GM15510 (cell line): ENCODE data around the gene FOXN3.

Experiments used
- POLR2A ChIP-seq: IDR thresholded peaks from 3 replicates; pipeline ENCODE4 v1.6.1; 2011; ENCODE audit warnings: borderline replicate concordance; ENCODE audit not compliant: insufficient read length; ENCODE audit errors: extremely low read depth

Gene FOXN3

DNA sequence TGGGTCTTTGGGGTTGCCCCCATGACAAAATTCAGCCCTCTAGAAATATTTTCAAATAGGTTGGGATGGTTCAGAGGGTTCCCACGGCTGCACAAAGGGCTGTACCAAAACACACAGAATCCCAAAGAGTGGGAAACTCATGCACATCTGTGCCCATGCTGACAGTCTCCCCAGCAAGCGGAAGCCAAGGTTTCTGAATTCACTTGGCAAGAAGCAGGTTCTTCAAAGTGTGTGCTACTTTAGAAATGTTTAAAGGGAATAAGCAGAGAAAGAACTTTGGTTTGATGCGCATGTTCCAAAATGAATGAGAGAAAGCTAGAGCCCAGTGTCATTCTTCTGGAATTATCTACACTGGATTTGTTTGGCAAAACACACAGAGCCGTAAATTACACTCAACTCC is 46.7 kb downstream of the FOXN3 start:
- no peak for TF ChIP-seq POLR2A

DNA sequence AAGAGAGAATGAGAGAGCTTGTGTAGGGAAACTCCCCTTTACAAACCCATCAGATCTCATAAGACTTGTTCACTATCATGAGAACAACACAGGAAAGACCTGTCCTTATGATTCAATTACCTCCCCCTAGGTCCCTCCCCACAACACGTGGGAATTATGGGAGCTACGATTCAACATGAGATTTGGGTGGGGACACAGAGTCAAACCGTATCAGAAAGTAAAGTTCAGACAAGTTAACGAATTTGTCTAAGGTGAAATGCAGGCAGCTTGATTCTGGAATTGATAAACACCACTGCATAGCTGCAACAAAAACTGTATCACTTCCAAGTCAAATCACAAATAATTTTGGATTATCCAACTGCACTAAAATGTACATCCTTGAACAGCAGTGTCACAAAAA is 47.4 kb downstream of the FOXN3 start:
- TF ChIP-seq POLR2A: no peak

DNA sequence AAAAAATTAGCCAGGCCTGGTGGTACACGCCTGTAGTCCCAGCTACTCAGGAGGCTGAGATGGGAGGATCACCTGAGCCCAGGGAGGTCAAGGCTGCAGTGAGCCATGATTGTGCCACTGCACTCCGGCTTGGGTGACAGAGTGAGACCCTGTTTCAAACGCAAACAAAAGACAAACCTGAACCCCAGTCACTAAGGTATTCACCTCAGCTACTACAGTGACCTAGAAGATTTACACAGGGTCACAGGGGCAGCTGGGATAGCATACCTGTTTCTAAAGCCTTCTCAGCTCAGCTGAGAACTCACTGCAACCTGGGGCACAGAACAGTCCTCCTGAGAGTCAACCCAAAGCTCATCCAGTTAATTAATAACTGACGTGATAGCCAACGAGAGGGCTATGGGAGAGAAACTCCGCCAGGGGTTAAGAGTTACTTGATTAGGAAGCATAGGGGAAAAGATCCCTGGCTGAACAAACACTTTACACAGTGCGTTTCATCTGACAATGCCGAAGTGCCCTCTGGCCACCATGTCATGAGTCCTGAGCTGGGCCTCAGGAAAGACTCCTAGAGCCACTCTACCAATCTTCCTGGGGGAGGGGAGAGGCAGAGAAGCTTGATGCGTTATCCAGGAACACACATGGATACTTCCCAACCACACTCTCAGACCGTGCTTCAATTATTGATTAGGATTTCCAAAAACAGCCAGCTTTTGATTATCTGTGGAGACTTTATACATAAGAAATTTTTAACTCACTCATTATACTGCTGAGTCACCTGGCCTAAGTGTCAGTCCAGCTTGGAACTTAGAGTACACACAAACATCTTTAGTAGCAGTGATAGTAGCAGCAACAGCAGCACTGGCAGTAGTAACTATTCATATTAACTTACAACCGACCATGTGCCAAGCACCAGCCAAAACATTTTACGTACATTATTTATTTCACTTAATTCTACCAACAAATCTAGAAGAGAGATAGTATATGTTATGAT is 48.2 kb downstream of the FOXN3 start:
- TF ChIP-seq POLR2A: no peak

DNA sequence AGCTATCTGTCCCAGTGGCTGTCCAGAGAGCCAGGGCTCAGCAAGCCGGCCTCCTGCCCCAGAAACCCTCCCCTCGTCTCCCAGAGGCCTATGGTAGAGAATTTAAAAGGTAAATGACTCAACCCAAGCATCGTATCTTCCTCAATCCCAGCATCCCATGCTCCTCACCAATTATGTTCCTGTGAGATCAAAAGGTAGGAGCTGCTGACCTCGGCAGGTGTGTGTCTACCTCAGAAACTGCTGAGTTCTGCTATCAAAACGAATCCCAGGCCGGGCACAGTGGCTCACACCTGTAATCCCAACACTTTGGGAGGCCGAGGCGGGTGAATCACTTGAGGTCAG is 49.3 kb downstream of the FOXN3 start:
- TF ChIP-seq POLR2A: no peak

DNA sequence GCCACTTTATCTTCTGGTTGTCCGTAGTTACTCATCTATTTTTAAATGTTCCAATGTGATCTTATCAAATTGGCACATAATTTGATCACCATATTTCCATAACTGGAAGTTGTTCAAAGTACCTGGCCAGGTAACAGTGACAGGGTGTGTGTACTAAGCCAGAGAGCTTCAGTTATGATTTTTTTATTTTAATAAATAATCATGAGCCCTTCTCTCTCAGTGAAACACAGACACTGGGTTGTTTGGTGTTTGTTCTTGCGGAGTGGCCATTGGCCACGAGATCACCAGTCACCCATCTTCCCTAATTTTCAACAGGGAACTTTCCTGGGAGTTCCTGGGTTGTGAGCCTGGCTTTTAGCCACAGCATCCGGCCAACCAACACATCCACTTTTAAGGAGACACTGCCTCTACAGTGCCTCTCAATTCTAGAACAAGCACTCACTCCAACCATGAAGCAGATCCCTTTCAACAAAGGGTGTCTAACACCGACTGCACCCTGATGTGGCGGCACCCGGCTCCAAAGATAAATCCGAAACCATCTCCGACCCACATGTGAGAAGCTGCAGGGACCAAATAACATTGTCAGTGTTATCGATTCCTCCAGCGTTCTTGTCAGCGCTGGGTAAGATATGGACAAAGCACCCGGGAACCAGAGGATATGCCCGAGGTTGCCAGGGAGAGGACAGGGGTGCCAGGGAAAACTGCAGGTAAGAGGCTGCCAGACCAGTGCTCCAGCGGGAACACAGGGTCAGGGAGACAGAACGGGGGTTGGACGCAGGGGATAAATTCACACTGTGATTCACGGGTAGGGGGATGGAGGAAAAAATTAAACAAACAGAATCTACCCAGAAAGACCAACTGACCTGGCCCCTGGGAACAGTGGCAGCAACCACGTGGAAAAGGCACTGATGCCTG is 49.9 kb downstream of the FOXN3 start:
- no peak for TF ChIP-seq POLR2A

DNA sequence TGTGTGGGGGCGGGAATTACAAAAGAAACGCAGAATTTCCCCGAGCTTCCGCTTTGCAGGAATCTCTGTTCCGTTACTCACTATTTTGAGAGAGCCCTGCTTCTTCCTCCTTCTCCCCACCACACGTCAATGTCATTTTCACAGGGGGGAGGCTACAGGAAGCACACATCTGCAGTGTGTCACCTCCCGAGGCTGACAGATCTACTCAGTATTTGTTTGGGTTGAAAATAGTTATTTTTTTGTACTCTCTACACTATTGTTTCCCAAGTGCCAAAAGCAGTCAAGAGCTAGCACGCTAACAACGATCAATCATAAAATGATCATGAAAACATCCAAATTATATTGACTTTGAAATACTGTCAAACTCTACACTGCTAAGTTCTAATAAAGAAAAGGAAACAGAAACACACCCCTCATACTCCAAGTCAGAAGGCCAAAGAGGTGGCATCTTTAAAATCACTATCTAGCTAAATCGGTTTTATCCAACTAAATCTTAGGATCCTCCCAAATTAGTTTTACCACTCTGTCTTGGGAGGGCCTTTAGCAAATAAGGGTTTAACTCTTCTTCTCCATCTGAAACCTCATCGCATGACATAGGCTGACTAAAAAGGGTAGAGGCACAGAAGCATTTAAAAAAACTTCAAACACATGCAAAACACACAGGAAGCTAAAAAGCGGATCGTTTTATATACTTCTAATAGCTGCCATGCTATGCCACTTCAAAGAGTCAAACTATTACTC is 51.8 kb downstream of the FOXN3 start:
- peak; percentile 17 for TF ChIP-seq POLR2A

DNA sequence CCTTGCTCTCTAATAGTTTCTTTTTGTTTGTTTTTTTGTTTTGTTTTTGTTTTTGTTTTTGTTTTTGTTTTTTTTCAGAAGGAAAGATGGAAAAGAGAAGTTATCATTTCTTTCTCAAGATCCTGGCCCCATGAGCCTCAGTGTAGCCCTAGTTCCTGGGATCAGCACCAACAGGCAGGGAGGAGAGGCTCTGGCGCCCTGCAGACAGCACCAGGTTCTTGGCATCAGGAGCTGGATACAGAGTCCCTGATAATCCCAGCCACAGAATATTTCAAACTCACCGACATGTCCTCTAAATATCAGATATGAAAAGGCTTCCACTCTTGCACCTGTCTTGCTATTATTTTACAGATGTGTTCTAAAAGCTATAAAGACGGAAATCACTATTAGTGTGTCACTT is 52.7 kb downstream of the FOXN3 start:
- TF ChIP-seq POLR2A: no peak

DNA sequence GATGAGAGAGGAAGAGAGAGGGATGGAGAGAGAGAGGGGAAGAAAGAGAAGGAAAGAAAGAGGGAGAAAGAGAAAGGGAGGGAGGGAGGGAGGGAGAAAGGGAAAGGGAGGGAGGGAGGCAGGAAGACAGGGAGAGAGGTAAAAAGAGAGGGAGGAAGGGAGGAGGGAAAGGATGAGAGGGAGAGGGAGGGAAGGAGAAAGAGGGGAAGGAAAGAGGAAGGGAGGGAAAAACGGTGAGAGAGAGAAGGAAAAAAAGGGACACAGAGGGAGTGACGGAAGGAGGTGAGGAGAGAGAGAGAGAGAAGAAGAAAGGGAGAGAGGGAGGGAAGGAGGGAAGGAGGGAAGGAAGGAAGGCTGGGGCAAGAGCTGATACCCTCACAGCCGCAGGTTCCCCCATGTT is 56.8 kb downstream of the FOXN3 start:
- no peak for TF ChIP-seq POLR2A

DNA sequence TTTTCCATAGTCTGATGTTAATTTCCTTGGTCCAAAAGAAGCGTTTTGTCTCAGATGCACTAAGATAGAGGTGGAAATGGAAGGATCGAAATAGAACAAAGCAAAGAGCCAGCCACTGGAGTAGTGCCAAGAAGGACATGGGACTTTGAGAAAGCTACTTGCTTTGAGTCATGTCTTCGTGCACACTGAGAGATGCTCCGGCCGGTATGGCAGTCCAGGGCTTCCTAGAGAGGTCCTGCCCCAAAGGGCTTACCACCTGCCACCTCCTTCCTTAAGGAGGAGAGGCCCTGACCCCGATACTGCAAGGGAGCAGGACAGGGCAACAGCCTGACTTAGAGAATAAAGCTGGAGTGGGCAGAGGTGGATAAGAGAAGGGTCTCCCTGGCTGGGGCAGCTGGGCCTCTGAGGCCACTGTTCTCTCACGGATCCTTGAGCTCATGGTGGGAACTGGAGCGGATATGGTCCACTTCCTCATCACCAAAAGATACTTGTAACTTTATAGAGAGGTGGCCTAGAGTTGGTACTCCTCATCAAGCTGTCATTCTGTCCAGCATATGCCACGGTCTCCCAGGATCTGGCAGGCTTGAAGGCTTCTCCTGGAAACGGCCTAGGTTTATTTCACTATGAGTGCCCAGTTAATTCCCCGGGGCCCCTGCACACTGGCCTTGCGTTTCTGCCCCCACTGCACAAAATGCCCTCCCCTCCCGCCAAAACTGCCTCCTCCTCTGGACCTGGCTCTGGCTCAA is 57.4 kb downstream of the FOXN3 start:
- no peak for TF ChIP-seq POLR2A

DNA sequence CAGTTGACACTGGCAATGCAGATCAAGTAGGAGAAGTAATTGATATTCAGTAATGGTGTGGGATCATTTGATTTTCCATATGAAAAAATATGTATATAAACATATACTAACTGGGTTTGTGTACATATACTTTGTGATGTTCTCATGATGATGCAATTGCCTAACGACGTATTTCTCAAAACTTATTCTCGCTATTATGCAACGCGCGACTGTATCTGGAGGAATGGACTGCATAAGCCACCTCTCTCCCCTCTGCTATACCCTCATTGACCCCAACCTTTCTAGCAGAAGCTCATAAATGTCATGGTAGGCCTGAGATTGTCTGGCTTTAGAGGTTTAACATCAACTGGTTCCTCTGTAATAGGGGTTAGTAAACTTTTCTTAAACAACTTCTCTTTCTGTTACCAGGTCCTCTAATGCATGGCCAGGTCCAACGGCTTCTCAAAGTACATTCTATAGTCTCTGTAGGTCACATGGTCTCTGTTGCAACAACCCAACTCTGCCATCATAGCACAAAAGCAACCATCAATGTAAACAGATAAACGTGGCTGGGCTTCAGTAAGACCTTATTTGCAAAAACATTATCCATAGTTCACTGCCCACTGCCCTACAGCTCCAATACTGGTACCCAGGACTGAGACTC is 59.3 kb downstream of the FOXN3 start:
- no peak for TF ChIP-seq POLR2A

DNA sequence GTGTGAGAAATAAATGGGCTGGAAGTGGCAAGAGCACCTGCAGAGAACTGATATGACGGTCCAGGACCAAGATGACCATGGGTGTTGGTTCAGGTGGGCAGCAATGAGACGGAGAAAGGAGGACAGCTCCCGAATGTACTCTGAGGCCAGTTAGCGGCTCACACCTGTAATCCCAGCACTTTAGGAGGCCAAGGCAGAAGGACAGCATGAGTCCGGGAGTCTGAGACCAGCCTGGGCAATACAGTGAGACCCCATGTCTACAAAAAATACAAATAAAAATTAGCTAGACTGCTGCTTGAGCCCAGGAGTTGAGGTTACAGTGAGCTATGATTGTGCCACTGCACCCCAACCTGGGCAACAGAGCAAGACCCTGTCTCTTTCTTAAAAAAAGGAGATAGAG is 60.1 kb downstream of the FOXN3 start:
- no peak for TF ChIP-seq POLR2A

DNA sequence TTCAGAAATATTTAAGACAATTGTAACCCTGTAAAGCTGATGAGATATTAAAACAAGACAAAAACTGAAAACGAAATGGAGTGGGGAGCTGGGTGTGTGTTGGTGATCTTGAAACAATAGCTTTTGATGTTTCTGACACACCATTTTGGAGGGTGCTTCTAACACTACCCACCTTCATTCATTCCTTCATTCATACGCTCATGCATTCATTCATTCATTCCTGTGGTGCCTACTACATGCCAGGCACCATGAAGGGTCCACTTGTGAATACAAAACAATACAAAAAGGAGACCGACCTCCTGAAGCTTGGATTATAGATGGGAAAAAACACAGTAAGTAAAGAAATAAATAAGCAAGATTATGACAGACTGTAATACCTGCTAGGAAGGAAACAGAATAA is 60.5 kb downstream of the FOXN3 start:
- TF ChIP-seq POLR2A: no peak

DNA sequence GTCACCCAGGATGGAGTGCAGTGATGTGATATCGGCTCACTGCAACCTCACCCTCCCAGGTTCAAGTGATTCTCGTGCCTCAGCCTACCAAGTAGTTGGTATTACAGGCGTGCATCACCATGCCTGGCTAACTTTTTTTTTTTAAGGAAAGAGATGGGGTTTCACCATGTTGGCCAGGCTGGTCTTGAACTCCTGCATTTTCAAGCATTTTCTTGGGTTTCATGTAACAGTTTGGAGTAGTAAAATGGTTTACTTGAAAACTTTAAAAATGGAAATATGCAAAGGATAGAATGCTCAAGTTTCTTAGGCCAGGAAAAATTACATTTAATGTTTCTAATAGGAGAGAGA is 63.3 kb downstream of the FOXN3 start:
- TF ChIP-seq POLR2A: no peak
